Choroid plexus epithelial cell (primary cell): ENCODE measurements around the gene NUDT4B.
"Not testable (repeated sequence)": the region's sequence is repeated elsewhere in the genome, so short reads cannot be mapped to it uniquely, and the experiment has no call there.

ENCODE experiments used
- DNase-seq: peaks from one replicate; pipeline ENCODE4 v3.0.0-alpha.2; 2010; ENCODE audit warnings: low read depth
- H3K4me3 ChIP-seq: 2 replicates; pipeline ENCODE4 v1.5.1; 2011; ENCODE audit warnings: low read depth, mild to moderate bottlenecking, control low read depth, low read length, moderate library complexity

NUDT4B gene

GRCh38 chr1:148748563-148749334, at the start of gene NUDT4B:
Gene NUDT4B (plus strand): TSS chr1:148748774. CDS start chr1:148748953, 179 bp downstream.
- DNase-seq, result not testable (repeated sequence)

GRCh38 chr1:148699357-148699756, 49.2 kb upstream of the NUDT4B start:
- not testable (repeated sequence) for DNase-seq, H3K4me3 ChIP-seq

More at GRCh38 chr1:148748563-148749334, at the start of gene NUDT4B:
- H3K4me3 ChIP-seq, result not testable (repeated sequence)

- DNase-seq, H3K4me3 ChIP-seq: not testable (repeated sequence)
Observed at GRCh38 chr1:148702242-148702641, 46.3 kb upstream of the NUDT4B start.

GRCh38 chr1:148703973-148704591, 44.5 kb upstream of the NUDT4B start:
- DNase-seq, H3K4me3 ChIP-seq: not testable (repeated sequence)

DNA sequence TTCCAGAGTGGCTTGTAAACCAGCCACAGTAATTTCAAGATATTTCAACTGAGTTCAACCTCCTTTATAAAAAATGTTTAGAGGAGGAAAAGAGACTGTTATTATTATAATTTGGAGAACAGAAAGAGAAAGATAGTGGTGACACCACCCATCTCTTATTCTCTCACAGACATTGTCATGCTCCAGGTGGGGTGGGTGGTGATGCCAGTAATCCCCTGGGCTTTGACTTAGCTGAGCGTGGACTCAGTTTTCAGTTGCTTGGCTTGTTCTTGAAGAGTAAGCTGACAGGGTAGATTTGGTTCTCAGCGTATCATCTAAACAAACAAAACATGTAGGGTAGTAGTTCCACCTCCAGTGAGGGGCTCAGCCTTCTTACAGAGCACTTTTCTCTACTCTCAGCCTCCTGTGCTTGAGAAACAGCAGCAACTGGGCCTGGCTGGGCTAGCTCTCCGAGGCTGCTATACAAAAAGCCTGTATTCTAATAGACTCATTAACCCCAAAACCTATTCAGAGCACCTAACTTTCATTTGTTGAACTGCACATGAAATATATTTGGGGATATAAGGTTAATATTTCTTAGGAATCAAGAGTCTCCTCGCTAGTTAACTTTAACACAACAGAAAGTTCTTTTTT, 43.1 kb upstream of the NUDT4B start:
- not testable (repeated sequence) for H3K4me3 ChIP-seq, DNase-seq

GRCh38 chr1:148708779-148709333, 39.7 kb upstream of the NUDT4B start:
- H3K4me3 ChIP-seq, DNase-seq: not testable (repeated sequence)

DNA sequence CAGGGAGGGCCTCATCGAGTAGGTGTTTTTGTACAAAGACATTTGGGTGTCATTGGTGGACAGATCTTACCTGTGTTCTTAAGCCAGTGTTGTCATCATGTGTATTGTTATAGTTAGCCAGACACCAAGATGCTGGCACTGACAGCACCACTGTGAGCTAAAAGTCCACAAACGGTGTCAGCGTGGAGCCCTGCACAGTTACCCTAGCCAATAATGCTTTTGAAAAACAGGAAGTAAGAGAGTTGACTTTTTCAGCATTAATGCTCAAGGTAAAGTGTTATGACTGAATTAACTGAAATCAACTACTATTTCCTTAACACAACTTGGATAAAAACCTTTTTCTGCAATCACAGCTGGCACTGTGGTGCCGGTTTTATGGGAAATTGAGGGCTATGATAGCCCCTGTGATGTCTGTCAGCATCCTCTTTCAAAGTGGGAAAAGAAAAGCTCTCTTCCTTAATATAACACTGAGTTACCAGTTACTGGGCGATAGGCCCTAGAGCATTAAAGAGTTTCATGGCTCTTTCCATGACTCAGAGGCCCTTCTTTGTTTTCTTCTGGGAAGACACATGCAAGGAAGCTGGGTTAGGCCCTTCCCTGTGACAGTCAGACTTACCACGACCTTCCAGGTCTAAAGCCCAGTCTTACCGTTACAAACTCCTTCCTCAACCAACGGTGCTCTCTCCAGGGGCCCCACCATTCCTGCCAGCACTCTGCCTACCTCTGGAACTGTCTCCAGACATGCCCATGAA, 37.6 kb upstream of the NUDT4B start:
- not testable (repeated sequence) for H3K4me3 ChIP-seq, DNase-seq

- H3K4me3 ChIP-seq, DNase-seq: not testable (repeated sequence)
Observed at GRCh38 chr1:148712353-148712752, 36.2 kb upstream of the NUDT4B start.

DNA sequence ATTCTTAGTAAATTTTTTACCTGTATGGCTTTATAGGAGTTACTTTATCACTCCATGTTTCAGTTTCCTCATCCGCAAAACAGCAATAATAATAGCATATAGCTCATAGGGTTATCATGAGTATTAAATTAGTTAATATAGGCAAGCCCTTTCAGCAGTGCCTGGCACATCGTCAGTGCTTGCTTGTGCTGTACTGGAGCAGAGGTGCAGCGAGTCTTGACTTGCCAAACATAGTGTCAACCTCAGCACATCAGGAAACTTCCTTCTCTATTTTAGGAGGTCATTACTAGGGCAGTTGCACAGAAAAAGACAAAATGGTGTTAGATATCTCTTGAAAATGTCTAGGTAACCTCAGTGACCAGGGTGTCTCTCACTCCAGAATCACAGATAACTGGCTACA, 33.1 kb upstream of the NUDT4B start:
- not testable (repeated sequence) for H3K4me3 ChIP-seq, DNase-seq

GRCh38 chr1:148716966-148717520, 31.5 kb upstream of the NUDT4B start:
- not testable (repeated sequence) for H3K4me3 ChIP-seq, DNase-seq

DNA sequence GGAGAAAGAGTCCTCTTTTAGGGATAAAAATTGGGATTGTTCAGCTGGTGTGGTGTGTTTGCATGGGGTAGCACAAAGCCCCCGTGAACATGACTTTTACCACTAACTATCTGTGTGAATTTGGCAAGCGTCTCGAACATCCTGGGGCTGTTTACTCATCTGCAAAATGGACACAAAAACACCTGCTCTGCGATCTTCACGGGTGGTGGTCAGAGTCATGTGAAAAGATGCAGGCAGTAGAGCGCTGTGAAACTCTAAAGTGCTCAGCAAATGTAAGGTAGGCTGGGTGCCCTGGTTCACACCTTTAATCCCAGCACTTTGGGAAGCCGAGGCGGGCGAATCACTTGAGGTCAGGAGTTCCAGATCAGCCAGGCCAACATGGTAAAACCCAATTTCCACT, 27.7 kb upstream of the NUDT4B start:
- H3K4me3 ChIP-seq, DNase-seq: not testable (repeated sequence)

DNA sequence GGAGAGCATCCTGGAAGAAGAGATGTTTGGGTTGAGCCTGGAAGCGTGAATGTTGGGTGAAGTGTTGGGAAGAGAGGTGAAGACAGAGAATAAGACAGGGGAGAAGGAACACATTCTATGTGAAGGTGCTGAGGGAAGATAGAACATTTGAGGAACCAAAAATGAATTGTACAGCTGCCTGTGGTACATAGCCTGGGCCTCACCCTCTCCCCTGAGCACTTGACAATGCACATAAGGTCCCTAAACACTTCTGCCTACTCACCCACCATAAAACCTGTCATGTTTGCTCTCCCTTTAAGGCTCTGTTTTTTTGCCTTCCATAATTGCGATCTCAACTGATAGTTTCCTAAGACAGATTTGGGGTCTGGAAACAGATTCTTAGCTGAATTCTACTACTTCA, 25.8 kb upstream of the NUDT4B start:
- not testable (repeated sequence) for DNase-seq, H3K4me3 ChIP-seq

- DNase-seq, H3K4me3 ChIP-seq: not testable (repeated sequence)
Observed at GRCh38 chr1:148723515-148723914, 25.1 kb upstream of the NUDT4B start.

- H3K4me3 ChIP-seq, DNase-seq: not testable (repeated sequence)
Observed at GRCh38 chr1:148724872-148725271, 23.7 kb upstream of the NUDT4B start.

GRCh38 chr1:148727862-148728261, 20.7 kb upstream of the NUDT4B start:
- H3K4me3 ChIP-seq, DNase-seq: not testable (repeated sequence)

- not testable (repeated sequence) for DNase-seq, H3K4me3 ChIP-seq
Observed at GRCh38 chr1:148729128-148729527, 19.4 kb upstream of the NUDT4B start.

DNA sequence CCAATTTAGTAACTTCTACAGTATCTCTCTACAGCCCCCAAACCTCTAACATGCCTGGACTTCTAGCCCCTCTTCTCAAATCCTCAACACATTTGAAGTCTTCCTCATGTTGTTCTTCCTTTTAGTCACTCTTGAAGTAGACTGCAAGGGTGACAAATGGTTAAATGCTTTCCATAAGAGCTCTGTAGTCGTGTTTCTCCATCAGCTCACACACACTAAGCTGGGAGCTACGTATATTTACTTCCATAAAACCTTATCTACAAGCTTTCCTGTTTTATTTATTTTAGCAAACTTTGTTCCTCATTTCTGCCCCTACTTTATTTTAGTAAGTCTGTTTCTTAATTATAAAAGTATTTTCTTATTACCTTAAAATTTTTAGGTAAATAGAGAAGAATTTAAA, 19.0 kb upstream of the NUDT4B start:
- DNase-seq, H3K4me3 ChIP-seq: not testable (repeated sequence)

- not testable (repeated sequence) for DNase-seq, H3K4me3 ChIP-seq
Observed at GRCh38 chr1:148732277-148732676, 16.3 kb upstream of the NUDT4B start.
